Embryonic facial prominence (tissue), 1 donor: ENCODE results near the gene PRUNE2.

ENCODE experiments used
- DNase-seq: peaks from one replicate; pipeline ENCODE4 v3.0.0-alpha.2; 2016; ENCODE audit errors: extremely low spot score

PRUNE2 gene

DNA sequence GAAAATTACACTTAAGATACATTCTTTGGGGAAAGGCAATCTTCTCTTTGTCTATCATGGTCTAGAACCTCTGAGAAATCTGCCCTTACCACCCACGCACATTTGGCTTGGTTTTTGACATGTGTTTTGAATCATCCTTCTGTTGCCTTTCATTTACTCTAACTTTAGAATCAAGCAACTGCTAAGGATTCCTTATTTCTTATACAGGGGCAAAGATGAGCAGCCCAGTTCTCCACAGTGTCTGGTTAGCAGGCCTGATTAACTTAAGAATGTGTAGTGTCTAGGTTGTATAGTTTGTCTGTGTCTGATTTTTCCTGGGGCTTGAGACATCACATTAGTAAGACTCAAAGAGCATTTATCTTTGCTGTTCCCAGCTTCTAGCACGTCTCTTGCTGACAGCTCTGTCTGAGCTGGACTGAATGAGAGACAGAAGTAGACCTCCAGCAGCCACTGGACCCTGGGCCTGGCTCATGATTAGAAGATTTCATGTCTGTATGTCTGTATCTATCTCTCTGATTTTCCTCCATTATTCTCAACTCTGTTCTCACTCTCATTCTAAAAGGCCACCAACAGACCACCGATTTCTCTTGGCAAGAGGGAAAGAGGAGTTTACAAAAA lies 173.5 kb downstream of the PRUNE2 start:
- no peak for DNase-seq

DNA sequence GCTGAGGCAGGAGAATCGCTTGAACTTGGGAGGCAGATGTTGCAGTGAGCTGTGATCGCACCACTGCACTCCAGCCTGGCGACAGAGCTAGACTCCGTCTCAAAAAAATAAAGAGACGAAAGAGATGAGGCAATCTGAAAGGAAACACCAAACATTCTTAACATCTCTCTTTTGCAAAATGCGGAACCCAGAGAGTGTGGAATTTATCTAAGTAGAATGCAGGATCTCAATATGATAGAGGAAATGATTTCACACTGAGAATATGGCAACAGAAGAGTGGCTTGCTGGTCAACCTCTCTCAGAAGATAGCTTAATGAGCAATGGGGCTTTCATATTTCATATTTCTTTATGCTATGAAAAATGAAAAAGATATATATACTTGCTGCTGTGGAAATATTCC lies 175.1 kb downstream of the PRUNE2 start:
- no peak for DNase-seq

DNA sequence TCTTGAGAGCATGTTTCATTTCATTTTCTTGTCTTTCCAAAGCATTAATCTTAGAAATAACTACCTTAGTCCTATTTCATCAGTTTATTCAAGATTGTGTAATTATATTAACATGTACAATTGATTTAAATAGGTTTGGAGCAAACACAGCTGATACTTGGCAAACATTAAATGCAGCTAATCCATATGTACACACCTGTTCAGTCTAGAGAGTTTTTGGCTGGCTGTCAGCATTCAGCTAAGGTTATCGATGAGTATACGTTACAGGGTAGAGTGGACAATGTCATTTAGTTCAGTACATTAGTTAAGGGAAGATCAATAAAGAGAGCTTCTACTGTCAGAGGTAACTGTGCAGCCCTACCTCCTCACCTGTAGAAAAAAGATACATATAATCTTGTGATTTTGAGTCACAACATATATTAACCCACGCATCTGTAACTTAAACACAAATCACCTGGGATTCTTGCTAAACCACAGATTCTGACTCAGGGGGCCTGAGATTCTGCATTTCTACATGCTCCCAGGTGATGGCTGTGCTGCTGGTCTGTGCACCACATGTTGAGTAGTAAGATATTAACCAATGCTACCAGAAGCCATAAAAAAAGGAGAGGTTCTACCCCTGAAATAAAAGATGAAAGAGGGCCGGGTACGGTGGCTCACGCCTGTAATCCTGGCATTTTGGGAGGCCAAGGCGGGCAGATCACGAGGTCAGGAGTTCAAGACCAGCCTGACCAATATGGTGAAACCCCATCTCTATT lies 175.8 kb downstream of the PRUNE2 start:
- DNase-seq, result no peak

DNA sequence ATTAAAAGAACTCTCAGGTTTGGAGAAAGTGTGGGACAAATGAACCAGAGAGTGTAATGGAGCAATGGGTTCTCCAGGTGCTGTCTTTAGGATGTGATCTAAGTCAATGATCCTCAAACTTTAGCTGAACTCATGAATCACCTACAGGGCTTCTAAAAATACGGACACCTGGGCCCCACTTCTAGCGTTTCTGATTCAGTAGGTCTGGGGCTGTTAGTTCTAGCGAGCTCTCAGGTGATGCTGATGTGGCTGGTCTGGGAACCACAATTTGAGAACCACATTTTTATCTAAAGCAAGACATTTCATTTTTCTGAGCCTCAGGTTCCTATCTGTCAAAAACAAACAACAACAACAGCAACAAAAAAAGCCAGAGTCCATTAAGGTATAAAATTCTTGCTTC lies 176.8 kb downstream of the PRUNE2 start:
- DNase-seq, result no peak

DNA sequence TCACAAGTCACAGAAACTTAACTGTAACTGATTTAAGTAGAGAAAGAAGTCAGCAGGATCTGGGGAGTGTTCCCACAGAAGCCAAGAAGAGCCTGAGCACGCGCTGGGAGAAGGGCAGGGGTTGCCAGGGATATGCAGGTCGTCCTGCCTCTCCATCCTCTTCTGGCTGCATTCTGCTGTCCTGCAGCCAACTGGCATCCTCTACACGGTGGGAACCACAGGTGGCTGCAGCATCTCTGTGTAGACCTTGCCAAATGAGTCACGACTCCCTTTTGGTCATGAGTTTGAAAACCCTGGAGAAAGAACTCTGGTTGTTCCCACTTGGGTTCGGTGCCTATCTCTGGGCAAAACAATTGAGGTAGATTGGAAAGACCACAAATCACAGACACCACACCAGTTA lies 180.0 kb downstream of the PRUNE2 start:
- no peak for DNase-seq

DNA sequence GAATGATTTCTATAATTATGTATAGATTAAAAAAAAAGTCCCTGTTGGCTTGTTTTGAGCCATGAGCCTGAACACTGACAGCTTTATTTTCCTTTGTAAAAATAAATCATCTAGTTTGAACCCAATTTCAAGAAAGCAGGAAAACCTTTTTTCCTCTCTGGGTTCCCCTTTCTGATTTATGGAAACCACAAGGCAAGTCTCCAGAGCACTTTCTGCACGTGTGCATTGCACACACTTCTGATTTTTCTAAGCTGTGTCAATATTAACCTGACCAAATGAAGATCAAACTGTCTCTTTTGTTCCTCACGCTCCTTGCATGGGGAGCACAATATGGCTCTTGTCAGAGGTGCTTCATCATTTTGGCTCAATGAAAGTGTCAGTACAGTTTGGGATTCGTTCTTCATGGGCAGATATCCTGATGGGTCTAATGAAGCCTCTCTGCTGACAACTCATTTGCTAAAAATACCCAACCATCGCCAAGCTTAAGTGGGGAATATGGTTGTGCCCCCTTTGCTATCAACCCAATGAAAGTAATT lies 180.8 kb downstream of the PRUNE2 start:
- DNase-seq, result no peak

DNA sequence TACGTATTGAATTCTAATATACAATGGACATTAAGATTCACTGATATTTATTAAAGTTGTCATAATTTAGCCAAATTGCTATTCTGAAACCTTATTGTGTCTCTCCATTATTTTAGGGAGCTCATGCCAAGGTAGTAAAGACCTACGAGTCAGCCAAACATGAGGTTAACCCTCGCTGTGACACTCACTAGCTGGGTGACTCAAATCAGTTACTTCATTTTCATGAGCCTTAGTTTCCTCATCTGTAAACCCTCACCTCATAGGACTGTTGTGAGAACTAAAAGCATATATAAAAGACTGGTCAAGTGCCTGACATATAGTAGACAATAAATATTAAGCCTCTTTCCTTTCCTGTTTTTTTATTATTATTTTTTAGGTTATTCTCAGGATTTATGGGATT lies 185.7 kb downstream of the PRUNE2 start:
- DNase-seq, result no peak

DNA sequence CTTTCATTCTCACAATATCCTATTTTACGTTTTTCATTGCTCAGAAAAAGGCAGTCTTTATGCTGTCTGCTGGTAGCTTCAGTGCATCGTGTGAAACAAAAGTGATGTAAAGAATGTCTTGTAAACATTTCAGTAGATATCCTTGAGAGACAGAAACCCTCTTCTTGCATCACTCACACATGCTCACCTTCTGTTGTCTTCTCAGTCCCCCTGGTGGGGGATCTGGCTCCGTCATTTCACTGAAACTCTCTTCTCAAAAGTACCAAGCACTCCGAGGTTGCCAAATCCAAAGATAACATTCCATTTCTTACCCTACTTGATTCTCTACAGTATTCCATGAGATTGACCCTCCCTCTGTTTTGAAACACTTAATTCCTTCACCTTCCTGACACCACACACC lies 187.7 kb downstream of the PRUNE2 start:
- DNase-seq, result no peak

DNA sequence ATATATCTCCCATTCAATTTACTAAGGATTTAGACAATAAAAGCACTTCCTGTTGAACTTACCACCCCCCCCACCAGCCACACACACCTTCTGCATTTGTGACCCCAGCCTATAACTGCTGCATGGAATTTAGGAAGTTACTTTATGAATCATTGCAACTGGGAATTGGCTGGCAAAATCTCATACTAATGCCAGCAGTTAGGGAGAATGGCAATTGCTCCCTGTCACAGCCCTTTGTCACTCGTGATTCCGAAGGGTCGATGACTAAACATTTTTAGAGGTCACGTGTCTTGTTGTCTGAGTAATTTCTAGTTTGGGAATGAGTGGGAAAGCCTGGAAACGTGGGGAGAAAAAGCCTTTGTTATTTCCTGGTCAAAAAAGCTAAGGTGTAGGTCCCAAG lies 188.3 kb downstream of the PRUNE2 start:
- no peak for DNase-seq

DNA sequence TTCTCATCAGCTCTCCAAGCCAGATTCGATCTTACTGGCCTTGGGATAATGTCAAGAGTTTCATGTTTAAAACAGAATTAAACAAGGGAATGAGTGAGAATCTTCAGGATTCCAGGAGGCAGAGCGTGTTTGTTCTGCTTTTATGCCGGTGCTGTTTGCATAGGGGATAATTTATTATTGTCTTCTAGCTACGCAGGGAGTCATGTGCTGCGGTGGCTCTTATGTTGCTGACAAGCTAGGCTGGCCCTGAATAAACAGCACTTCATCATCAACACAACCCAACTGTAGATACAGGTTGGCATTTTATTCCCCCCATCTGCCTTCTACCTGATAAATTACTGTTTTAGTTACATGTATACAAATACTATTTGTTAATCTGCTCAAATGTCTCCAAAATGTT lies 188.7 kb downstream of the PRUNE2 start:
- no peak for DNase-seq

DNA sequence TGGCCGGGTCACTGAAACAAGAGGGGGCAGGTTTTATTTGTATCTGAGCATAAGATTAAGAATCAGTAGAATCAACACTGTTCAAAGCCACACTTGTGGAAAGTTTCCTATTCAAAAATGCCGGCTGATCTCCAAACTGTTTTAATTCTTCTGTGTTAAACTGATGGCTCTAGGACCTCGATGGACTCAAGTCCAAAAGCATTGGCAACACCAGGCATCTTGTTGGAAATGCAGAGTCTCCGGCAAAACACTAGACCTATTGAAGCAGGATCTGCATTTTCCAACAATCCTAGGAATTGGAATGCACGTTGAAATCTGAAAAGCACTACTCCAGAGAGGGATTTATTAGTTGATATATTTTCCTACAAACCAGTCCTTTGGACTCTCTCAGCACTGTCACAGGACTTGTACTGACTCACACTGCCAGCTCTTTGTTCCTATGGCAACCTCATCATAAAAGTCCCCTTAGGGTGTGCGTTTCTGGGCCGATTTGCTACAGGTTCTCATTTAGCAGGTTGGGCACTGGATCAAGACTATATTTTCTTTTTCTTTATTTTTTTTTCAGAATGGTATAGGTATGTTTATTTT lies 189.7 kb downstream of the PRUNE2 start:
- no peak for DNase-seq

DNA sequence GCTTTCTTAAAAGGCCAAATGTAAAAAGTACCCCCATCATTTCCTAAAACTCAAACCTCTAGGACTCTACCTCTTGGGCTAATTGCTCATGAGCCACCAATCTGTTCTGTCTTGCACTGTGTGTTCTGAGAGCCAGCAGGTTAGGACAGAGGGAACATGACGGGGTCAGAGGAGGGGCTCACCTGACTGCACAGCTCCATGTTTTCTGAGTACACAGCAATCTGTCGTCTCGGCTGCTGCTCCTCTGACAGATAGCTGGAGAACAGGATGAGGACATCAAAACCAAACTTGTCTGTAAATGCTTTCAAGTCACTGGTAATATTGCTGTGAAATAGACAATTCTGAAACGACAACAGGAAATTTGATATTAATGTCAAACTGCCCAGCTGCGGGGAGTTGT lies 192.5 kb downstream of the PRUNE2 start:
- no peak for DNase-seq

DNA sequence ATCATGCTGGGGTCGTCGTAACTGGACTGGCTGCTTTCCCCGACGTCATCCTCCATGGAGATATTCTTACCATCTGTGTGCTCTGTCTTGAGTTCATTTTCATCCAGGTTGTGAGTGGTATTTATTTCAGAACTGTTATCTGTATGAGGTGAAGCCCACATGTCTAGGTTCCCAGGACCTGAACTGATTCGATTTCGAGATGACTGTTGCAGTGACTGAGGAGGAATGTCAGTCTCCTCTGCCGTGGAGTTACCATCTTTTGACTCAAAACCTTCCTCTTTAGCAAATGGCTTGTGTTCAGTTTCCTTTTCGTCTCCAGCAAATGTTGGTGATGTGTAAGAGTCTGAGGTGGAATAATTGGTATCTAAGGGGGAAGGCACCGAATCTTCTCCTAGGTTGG lies 196.9 kb downstream of the PRUNE2 start:
- DNase-seq, result no peak

DNA sequence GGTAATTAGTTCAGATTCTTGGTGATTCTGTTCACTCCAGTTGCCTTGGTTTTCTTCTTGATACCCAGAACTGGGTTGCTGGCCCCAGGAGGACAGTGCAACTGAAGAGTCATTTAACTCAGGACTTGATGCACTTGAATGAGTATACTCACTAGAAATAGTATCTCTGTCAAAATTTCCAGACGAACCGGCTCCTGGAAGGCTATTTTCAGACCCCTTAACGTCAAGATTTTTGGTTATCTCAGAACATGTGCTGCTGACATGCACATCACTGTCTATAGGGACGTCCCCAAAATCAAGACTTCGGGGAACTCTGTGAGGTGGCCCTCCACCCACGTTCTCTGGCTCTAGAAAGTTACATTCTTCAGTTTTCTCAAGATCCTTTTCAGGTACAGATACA lies 198.4 kb downstream of the PRUNE2 start:
- DNase-seq, result no peak

DNA sequence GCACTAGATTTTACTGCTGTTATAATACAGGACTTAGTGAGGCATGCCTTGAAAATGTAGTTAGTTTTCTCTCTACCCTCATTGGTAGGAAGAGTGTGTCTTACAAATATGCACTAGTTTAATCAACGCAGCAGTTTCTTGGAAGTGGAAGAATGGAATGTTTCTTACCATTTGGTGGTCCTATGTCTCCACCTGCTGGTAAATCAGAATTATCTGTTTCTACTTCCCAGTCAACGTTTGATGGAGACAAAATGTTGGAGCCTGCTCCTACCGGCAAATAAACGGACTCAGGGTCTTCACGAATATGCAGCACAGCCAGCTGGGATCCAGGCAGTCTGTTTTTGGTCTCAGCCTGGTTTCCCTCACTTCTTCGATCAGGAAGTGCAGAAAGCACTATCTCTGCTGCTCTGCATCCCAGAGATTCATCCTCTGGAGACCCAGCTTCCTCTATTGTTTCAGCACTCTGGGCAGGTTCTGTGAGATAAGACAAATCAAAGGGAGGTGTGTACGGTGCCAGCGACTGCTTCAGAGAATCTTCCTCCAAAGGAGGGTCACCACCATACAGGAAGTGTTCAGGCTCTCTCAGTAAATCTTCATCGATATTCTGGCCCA lies 201.2 kb downstream of the PRUNE2 start:
- peak; percentile 67 for DNase-seq

DNA sequence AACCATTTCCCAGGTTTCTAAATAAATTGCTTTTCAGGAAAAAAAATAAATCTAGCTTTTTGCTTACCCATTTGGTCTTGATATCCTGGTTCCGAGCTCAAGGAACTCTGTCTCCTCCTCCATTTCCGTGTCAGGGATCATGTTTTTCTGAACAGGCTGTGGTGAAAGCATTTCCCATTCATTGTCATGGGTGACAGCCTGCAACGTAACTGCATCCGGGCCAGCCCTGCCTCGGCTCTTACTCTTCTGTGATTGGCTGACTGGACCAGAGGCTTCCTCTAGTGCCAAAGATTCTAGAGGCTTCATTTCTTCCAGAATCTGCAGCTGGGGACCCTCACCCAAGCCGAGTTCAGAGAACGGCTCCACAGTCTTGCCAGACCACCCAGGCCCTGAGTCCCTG lies 202.6 kb downstream of the PRUNE2 start:
- DNase-seq, result no peak

DNA sequence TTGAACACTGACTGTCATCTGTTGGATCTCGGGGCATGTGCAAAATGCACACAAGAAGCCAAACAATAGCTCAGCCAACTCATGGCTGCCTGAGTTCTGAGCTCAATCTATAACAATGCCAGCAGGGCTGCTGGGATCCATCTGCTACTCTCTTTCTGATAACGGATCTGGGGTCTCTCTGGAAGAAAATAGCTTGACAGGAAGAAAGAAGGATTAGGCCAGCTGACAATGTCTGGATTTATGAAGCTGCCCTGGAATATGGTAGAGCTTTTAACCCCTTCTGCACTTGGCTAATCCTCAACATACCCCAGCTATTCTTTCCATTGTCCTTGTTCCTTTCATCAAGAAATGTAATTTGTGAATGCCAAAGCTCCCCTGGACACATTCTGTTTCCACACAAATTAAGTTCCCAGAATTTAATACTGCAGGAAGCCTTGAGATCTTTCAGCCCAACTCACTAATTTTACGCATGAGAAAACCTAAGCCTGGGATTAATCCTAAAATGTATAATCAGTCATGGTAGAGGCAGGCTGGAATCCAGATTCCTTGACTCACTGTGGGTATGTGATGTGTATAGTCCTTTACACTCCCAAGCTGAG lies 204.4 kb downstream of the PRUNE2 start:
- no peak for DNase-seq

DNA sequence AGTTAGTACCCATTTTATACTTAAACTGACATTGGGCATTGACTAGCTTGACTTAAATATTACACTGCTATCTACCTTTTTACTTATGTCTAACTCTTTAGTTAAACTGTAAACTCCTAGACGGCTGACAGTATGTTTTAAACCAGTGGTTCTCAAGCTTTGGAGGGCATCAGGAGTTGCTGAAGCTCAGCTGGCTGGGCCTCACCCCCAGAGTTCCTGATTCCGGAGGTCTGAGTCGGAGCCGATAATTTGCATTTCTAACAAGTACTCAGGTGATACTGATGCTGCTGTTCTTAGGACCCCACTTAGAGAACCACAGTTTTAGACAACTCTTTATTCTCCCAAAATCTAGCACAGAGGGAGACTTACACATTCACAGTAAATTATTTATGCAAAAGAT lies 205.0 kb downstream of the PRUNE2 start:
- no peak for DNase-seq

DNA sequence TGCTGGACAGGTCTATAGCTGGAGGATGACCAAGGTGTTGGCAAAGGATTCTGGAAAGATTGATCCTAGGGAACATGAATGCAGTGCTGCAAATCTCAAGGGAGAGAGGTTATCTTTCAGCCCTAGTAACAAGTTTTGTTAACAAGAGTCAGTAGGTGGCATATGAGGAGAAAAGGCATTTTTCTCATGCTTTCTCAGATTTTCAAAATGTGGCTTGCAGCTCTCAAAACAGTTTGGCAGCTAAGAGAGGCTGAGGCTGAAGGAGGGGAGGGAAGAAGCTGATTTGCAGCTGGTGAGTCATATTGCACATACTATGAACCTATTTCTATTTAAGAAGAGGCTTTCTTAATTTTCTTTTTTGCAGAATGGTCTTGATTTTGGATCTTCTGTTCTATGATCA lies 205.9 kb downstream of the PRUNE2 start:
- DNase-seq, result peak; percentile 18

DNA sequence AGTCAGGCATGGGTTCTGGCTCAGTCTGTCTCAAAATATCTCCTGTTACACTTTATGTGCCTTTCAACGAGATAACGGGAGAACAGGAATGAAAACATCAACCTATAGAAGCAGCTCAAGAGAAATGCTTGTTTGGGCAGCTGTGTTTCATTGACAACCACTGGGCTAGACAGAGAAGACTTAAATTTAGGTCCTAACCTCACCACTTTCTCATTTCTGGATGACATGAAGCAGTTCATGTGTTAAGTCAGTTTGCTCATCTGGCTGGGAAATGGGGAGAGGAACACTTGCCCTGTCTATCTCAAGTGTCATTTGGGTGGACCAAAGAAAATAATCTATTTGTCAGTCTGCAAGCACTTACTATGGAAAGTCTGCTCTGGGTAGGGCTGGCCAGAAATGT lies 208.4 kb downstream of the PRUNE2 start:
- DNase-seq, result no peak

DNA sequence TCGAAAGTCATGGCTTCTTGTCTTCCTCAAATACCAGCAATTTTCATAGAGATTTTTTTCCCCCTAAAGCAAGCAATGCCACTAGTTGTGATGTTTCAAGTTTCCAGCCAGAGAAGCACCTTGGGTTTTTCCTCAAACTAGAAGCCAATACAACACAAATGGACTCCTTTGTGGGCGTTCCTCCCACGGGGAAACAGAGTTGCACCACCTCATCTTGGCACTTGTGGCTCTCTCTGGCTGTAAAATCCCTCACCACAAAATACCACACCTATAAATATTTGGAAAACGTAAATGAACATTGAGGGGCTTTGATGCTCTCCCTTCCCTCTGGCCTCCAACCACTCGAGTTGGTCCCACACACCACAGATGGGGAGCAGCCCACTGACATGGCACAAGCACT lies 208.8 kb downstream of the PRUNE2 start:
- no peak for DNase-seq

DNA sequence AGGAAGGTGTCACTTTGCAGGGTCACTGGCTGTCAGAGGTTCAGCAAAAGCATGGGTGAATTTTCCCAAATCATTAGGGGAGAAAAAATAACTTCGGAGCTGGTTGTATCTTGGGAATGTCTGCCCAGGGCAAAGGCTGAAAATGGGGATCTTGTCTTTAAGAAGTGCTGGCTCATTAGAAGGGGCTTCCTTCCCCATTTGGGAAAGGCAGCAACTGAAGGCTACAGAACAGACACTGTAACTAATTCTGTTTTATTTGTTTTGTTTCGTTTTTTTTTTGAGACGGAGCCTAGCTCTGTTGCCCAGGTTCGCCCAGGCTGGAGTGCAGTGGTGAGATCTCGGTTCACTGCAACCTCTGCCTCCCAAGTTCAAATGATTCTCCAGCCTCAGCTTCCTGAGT lies 212.0 kb downstream of the PRUNE2 start:
- DNase-seq, result no peak
